Hematopoietic multipotent progenitor cell treated with erythropoietin and hydrocortisone succinate and interleukin-3 and kit ligand, for 6 days (in vitro differentiated cells): ENCODE results near the gene UIMC1.
A peak's percentile ranks its signal among the peaks of the same experiment; 100 is the strongest.
"Not testable (repeated sequence)": the region's sequence is repeated elsewhere in the genome, so short reads cannot be mapped to it uniquely, and the experiment has no call there.

Experiments used
- DNase-seq: peaks from one replicate; pipeline ENCODE4 v3.0.0-alpha.2; 2015

Gene UIMC1

GRCh38 chr5:176881816-176882566, 124.6 kb downstream of the UIMC1 start:
- DNase-seq: no peak

- DNase-seq: no peak
Observed at GRCh38 chr5:176881021-176881749, 125.4 kb downstream of the UIMC1 start.

DNA sequence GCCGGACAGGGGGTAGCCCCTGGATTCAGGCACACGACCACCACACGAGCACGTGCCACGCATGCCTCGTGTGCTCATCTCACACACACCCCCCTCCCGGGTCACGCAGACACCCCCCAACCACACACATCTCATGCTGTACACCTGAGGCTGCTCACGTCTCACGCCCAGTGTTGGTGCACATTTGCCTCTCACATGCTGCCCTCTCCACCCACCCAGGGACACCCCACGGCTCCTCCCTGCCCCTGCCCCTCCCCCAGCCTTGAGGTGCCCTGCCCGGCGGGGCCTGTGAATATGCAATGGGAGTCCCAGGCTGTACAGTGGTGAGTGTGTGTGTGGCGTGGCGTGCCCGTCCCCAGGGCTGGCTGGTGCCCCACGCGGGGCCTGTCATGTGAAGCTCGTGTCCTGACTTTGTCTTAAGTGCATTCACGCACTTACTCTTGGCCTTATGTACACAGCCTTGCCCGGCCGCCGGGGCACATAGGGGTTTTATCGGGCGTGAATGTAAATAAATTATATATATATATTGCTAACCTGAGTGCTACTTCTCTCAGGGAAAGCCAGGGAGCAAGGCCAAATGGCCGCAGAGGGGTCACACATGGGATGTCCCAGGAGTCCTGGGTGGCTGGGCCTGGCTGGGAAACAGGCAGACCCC, 126.1 kb downstream of the UIMC1 start:
- no peak for DNase-seq

DNA sequence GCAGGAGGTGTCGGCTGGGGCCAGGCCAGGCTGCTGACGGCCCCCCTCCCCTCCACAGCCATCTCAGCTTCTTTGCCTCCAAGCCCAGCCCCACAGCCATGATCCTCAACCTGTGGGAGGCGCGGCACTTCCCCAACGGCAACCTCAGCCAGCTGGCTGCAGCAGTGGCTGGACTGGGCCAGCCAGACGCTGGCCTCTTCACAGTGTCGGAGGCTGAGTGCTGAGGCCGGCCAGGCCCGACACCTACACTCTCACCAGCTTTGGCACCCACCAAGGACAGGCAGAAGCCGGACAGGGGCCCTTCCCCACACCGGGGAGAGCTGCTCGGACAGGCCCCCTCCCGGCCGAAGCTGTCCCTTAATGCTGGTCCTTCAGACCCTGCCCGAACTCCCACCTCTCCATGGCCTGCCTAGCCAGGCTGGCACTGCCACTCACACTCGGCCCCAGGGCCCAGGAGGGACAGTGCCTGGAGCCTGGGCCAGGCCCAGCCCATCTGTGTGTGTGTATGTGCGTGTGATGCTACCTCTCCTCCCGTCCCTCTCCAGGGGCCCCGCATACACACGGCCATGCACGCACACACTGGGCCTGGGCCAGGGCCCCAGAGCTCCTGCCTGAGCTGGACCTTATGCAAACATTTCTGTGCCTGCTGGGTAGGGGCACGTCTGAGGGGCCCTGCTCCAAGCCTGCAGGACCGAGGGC, 126.8 kb downstream of the UIMC1 start:
- DNase-seq: no peak

DNA sequence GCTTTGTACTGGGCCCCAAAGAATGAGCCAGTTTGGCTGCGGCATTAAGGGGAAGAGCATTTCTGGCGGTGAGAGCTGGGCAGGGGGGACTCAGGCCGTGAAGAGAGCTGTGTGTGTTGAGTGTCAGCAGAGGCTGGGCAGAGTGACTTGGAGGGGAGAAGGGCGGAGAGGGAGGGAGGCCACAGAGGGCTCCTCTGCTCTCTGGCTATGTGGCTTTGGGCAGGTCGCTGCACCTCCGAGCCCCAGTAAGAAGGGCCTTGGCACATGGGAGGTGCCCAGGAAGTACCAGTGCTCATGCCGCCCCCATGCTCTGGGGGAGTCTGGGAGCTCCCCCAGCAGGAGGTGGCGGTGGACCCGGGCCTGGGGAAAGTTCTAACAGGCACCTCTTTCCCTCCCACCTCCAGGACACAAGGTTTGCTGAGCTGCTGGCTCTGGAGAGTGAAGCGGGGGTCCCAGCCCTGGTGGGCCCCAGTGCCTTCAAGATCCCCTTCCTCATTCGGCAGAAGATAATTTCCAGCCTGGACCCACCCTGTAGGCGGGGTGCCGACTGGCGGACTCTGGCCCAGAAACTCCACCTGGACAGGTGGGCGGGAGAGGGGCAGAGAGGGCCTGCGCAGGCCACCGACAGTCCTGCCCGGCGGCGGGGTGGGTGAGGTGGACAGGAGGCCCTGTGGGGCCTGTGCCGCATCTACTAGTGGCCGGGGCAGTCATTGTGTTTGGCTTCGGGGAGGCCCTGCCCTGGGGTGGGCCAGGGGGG, 127.5 kb downstream of the UIMC1 start:
- no peak for DNase-seq

DNA sequence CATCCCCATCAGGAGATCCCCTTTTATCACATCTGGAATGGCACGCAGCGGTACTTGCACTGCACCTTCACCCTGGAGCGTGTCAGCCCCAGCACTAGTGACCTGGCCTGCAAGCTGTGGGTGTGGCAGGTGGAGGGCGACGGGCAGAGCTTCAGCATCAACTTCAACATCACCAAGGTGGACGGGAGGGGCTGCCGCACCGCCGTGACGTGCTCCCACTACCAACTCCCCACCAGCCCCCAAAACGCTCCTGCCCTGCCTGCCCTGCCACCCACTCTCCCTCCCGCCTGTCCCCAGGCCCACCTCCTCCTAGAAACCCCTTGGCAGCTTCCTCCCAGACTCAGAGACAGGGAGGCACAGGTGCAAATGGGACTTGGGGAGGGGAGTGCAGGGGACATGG, 128.1 kb downstream of the UIMC1 start:
- no peak for DNase-seq

- no peak for DNase-seq
Observed at GRCh38 chr5:176877793-176878331, 128.7 kb downstream of the UIMC1 start.

DNA sequence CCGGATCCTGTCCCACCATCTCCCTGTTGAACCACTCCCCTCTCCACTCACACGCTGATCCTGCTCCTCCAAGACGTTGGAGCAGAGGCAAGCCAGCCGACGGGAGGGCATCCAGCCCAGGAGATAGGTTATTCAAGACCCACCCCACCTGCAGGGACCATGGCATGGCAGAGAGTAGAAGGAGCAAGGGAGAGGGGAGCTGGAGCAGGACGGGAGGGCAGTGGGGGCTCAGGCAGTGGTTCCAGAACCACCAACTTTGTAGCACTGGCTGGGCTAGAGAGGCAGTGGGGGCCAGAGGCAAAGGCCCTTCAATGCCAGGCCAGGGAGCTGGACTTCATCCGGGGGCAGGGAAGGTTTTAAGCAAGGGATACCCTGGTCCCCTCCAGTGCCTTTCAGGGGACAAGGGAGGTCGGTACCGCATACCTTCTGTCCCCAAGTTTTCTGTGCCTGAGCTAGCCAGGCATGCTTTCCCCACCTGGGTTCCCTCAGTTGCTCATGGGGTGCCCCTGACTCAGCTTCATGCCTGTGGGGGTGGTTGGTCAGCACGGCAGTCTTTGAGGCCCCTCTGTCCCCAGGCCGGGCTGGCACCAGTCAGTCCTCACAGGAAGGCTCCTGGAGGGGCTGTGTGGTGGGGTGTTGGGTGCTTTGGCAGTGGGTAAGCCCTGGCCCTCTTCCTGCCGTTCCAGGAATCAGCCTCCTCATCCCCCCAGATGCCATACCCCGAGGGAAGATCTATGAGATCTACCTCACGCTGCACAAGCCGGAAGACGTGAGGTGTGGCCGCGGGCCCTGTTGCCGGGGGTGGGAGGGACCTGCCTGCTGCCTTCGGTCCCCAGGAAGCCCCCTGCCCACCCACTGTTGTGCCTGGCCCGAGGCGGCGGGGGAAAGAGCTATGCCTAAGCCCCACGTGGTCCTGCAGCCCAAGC, 129.8 kb downstream of the UIMC1 start:
- no peak for DNase-seq

DNA sequence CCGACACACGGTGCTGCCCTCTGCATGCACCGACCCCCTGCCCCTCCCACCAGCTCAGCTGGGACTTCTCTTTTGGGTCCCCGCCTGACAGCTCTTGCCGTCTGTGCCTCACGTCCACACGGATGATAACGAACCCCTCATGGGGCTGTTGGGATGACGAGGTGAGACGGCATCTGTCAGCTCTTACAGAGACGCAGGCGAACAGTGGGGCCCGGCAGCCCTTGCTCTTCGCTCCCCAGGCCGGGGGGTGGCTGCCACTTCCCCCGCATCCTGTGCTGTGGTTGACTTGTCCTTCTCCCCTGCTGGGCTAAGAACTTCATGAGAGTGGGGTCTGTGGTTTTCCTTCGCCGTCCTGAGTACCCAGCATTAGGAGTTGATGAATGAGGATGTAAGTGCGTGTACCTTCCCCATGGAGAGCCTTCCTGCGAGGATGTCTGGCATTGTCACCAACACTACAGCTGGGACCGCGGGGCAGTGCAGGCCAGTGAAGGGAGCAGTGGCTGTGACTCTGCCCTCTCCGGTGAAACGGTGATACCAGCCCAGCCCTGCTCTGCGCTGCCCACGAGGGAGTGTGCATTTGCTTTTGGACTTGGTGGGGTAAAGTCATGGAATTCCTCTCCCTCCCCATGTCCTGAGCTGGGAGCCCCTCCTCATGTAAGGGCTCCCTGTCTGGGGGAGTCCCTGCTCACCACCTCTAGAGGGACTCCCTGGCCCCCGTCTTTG, 130.6 kb downstream of the UIMC1 start:
- no peak for DNase-seq

DNA sequence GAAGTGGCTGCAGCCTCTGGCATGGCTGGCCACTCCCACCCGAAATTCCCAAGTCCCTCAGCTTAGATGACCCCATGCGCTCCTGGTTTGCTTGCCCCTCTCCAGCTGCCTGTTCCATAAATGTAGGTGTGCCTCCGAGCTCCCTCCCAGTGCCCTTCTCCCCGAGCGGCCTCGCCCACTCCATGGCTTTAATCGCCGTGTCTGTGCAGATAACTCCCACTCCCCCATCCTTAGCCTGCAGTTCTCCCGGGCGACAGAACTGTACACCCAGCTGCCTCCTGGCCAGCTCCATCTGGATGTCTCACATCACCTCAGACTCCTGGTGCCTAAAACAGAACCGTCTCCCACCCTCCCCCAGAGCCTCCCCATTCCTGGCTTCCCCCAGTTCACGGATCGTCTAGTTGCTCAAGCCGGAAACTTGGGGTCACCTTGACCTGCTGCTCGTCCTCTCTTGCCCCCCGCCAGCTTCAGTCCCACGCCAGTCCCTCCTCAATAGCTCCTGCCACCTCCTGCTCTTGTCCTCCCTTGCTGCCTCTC, 131.5 kb downstream of the UIMC1 start:
- DNase-seq: no peak

- no peak for DNase-seq
Observed at GRCh38 chr5:176874198-176874780, 132.3 kb downstream of the UIMC1 start.

- DNase-seq: no peak
Observed at GRCh38 chr5:176873541-176874172, 132.9 kb downstream of the UIMC1 start.

DNA sequence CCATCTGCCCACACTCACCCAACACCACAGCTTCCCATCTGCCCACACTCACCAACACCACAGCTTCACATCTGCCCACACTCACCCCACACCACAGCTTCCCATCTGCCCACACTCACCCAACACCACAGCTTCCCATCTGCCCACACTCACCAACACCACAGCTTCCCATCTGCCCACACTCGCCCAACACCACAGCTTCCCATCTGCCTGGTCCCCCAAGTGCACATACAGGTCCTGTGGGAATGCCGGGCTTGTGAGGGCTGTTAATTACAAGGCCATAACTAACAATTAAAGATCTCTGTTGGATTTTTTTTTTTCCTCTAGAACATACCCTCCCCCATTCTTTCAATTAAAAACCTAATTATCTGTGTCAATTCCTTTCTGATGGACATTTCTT, 133.6 kb downstream of the UIMC1 start:
- not testable (repeated sequence) for DNase-seq

DNA sequence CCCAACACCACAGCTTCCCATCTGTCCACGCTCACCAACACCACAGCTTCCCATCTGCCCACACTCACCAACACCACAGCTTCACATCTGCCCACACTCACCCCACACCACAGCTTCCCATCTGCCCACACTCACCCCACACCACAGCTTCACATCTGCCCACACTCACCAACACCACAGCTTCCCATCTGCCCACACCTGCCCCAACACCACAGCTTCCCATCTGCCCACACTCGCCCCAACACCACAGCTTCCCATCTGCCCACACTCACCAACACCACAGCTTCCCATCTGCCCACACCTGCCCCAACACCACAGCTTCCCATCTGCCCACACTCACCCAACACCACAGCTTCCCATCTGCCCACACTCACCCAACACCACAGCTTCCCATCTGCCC, 134.0 kb downstream of the UIMC1 start:
- DNase-seq: not testable (repeated sequence)

GRCh38 chr5:176870644-176871043, 135.9 kb downstream of the UIMC1 start:
- not testable (repeated sequence) for DNase-seq

GRCh38 chr5:176870110-176870591, 136.4 kb downstream of the UIMC1 start:
- peak; percentile 67 for DNase-seq

DNA sequence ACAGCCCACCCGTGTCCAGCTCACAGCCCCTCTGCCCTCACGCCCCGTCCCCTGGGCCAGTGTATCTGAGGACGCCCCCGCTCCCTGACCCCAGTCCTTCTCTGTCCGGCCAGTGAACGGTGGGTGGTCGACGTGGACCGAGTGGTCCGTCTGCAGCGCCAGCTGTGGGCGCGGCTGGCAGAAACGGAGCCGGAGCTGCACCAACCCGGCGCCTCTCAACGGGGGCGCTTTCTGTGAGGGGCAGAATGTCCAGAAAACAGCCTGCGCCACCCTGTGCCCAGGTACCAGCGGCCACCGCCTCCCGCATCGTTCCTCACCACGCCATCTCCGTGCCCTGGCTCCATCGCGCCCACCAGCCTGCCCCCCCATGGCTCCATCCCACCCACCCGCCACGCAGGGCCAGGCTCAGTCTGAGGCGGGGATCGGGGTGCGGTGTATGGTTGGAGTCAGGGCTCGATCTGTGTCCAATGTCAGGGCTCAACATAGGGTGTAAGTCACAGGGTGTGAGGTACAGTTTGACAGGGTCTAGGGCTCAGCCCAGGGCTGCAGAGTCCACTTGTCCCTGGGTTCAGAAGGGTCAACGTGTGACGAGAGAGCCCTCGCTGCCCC, 137.0 kb downstream of the UIMC1 start:
- DNase-seq: no peak

GRCh38 chr5:176868731-176869130, 137.8 kb downstream of the UIMC1 start:
- no peak for DNase-seq

DNA sequence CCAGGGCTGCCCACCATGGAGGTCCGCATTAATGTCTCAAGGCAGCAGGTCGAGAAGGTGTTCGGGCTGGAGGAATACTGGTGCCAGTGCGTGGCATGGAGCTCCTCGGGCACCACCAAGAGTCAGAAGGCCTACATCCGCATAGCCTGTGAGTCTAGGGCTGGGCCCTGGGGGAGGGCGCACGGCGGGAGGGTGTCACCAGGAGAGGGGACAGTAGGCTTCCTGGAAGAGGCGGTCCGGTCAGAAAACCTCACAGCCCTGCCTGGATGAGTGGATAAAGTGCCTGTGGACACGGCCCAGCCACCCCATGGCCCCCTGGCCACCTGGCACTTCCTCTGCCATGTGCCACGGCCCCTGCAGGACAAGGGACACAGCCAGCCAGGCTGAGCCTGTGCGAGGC, 138.5 kb downstream of the UIMC1 start:
- no peak for DNase-seq
